A549 (cell line): ENCODE data around the gene JAM3. TPM values are rescaled to one million over a fixed set of nuclear protein-coding genes. Genes with fewer than 3 reads are reported as not detected.

ENCODE experiments used
- ATAC-seq, 2 experiments: fragments of 200-7000 bp in 1 of 2; fragments of >200 bp in 1 of 2; cut with Nextera tagmentation in 1 of 2; cut with Tn5 transposase in 1 of 2; 3 replicates each; pipeline versions ENCODE4 v1.8.0 to v1.9.1; 2018 to 2020; ENCODE audit warnings: mild to moderate bottlenecking in 1 of 2, moderate library complexity in 1 of 2
- CTCF ChIA-PET: fragments of 300-600 bp; sonication (Branson Sonifier 250); formaldehyde crosslinking; extraction: SDS; loops from one replicate; lab custom pipeline; 2021; ENCODE audit warnings: antibody characterized with exemption, inconsistent platforms; lab: Yijun Ruan, JAX
- POLR2A ChIA-PET: fragments of 350-600 bp; formaldehyde crosslinking; extraction: SDS; loops from one replicate; lab custom pipeline; 2021; ENCODE audit warnings: antibody characterized with exemption, inconsistent platforms; lab: Yijun Ruan, JAX
- DNase-seq, 2 experiments: peaks; one replicate each; pipeline versions ENCODE4 v3.0.0 to v3.0.0-alpha.2; 2011 to 2016; ENCODE audit warnings: low read depth in 1 of 2, low spot score in 1 of 2
- FAIRE-seq: peaks from 2 replicates; lab custom pipeline; 2011; peaks lifted over from hg19 to GRCh38; lab: Jason Lieb, UNC
- H3K27ac ChIP-seq, 2 experiments: fragments of >200 bp; sonication (Bioruptor Twin); formaldehyde crosslinking; 3 replicates each; pipeline ENCODE4 v1.5.1; 2016 to 2017
- H3K4me1 ChIP-seq: fragments of >200 bp; sonication (Bioruptor Twin); formaldehyde crosslinking; 3 replicates; pipeline ENCODE4 v1.6.1; 2016
- H3K4me2 ChIP-seq: fragments of >200 bp; sonication (Bioruptor Twin); formaldehyde crosslinking; 3 replicates; pipeline ENCODE4 v1.6.1; 2016
- H3K4me3 ChIP-seq: fragments of >200 bp; sonication (Bioruptor Twin); formaldehyde crosslinking; 3 replicates; pipeline ENCODE4 v1.5.1; 2016
- H3K9me3 ChIP-seq: fragments of >200 bp; sonication (Bioruptor Twin); formaldehyde crosslinking; 3 replicates; pipeline ENCODE4 v1.6.1; 2016
- CEBPB ChIP-seq, 2 experiments: fragments of >200 bp in 1 of 2; sonication (Bioruptor Twin) in 1 of 2; formaldehyde crosslinking in 1 of 2; IDR thresholded peaks; 2 replicates each; pipeline ENCODE4 v1.6.1; 2012 to 2016
- EHF ChIP-seq: fragments of 250-450 bp; sonication (Bioruptor Pico); IDR thresholded peaks from 2 replicates; pipeline ENCODE4 v1.5.0; 2020; ENCODE audit warnings: mild to moderate bottlenecking
- EHMT2 ChIP-seq: fragments of 200-600 bp; sonication (generic); IDR thresholded peaks from 2 replicates; pipeline ENCODE4 v1.6.1; 2016; ENCODE audit warnings: antibody characterized with exemption, low read depth, mild to moderate bottlenecking, moderate library complexity
- FOSB ChIP-seq: fragments of 250-450 bp; sonication (Bioruptor Pico); IDR thresholded peaks from 2 replicates; pipeline ENCODE4 v1.5.0; 2020; ENCODE audit warnings: mild to moderate bottlenecking, moderate library complexity
- FOXS1 ChIP-seq: fragments of 250-450 bp; sonication (Bioruptor Pico); IDR thresholded peaks from 2 replicates; pipeline ENCODE4 v1.5.0; 2020; ENCODE audit warnings: mild to moderate bottlenecking, moderate library complexity
- HDAC2 ChIP-seq: fragments of 200-600 bp; sonication (generic); IDR thresholded peaks from 2 replicates; pipeline ENCODE4 v1.6.1; 2016
- HMGXB4 ChIP-seq: fragments of 250-450 bp; sonication (Bioruptor Pico); IDR thresholded peaks from 2 replicates; pipeline ENCODE4 v1.5.0; 2021; ENCODE audit warnings: mild to moderate bottlenecking, moderate library complexity, borderline replicate concordance
- JUN ChIP-seq, 2 experiments: fragments of >200 bp; sonication (Bioruptor Twin); formaldehyde crosslinking; IDR thresholded peaks; 2 replicates in 1 of 2; 3 replicates in 1 of 2; pipeline ENCODE4 v1.6.1; 2016 to 2017
- JUNB ChIP-seq: fragments of >200 bp; sonication (Bioruptor Twin); formaldehyde crosslinking; IDR thresholded peaks from 2 replicates; pipeline ENCODE4 v1.6.1; 2016
- KDM1A ChIP-seq: fragments of 200-600 bp; sonication (generic); IDR thresholded peaks from 2 replicates; pipeline ENCODE4 v1.6.1; 2016; ENCODE audit warnings: low read depth, mild to moderate bottlenecking
- KDM5A ChIP-seq: fragments of 200-600 bp; sonication (generic); IDR thresholded peaks from 2 replicates; pipeline ENCODE4 v1.6.1; 2016; ENCODE audit warnings: antibody characterized with exemption, mild to moderate bottlenecking
- MAZ ChIP-seq: fragments of 150-350 bp; IDR thresholded peaks from 2 replicates; pipeline ENCODE4 v1.6.1; 2014; ENCODE audit warnings: antibody characterized with exemption, low read depth, low read length, borderline replicate concordance
- MYC ChIP-seq: IDR thresholded peaks from 2 replicates; pipeline ENCODE4 v1.6.1; 2012; ENCODE audit warnings: mild to moderate bottlenecking, inconsistent platforms, low read length, improper control_type of control experiment, borderline replicate concordance
- NPAS2 ChIP-seq: fragments of 250-450 bp; sonication (Bioruptor Pico); IDR thresholded peaks from 2 replicates; pipeline ENCODE4 v1.8.0; 2022; ENCODE audit warnings: mild to moderate bottlenecking, moderate library complexity, borderline replicate concordance
- PBX3 ChIP-seq: IDR thresholded peaks from 2 replicates; pipeline ENCODE4 v1.6.1; 2012
- POLR2A ChIP-seq: IDR thresholded peaks from 2 replicates; pipeline ENCODE4 v1.6.1; 2012; ENCODE audit warnings: mild to moderate bottlenecking, low read length
- POLR2AphosphoS2 ChIP-seq: conservative IDR thresholded peaks from 2 replicates; pipeline ENCODE4 v1.6.1; 2012; ENCODE audit warnings: low read length, improper control_type of control experiment, inconsistent platforms
- RARB ChIP-seq: fragments of 250-450 bp; sonication (Bioruptor Pico); IDR thresholded peaks from 2 replicates; pipeline ENCODE4 v1.8.0; 2021; ENCODE audit warnings: mild to moderate bottlenecking, moderate library complexity
- RCOR1 ChIP-seq: fragments of 150-350 bp; IDR thresholded peaks from 2 replicates; pipeline ENCODE4 v1.6.1; 2014; ENCODE audit warnings: antibody characterized with exemption, low read length, low read depth
- RNF2 ChIP-seq: fragments of 200-600 bp; sonication (generic); IDR thresholded peaks from 2 replicates; pipeline ENCODE4 v1.6.1; 2016; ENCODE audit warnings: low read depth, mild to moderate bottlenecking, antibody characterized with exemption, moderate library complexity, borderline replicate concordance
- SMC3 ChIP-seq: fragments of >200 bp; sonication (Bioruptor Twin); formaldehyde crosslinking; IDR thresholded peaks from 3 replicates; pipeline ENCODE4 v1.6.1; 2018; ENCODE audit warnings: inconsistent platforms
- TP53 ChIP-seq: fragments of 250-450 bp; sonication (Bioruptor Pico); IDR thresholded peaks from 2 replicates; pipeline ENCODE4 v1.5.0; 2021; ENCODE audit warnings: mild to moderate bottlenecking, moderate library complexity
- USF2 ChIP-seq: fragments of 450-650 bp; IDR thresholded peaks from 2 replicates; pipeline ENCODE4 v1.6.1; 2014; ENCODE audit warnings: antibody characterized with exemption
- WGBS: methylation state at CpG from one replicate; pipeline ENCODE4 v1.1.6; 2017; ENCODE audit errors: missing lambda C conversion rate; 5-methylcytosine and 5-hydroxymethylcytosine counted together
- polyA plus RNA-seq, 4 experiments: library from polyadenylated mRNA; depleted of rRNA in 3 of 4; stranded (reverse); fragments of >200 nt; fragmentation: RNase III in 1 of 4; extraction: RNeasy Plus Mini Kit Qiagen cat#74134 plus additional on column Dnase treatment in 1 of 4; gene quantifications; 2 replicates in 3 of 4; 3 replicates in 1 of 4; pipeline ENCODE4 v1.2.3, GENCODE V29; 2011 to 2017

Gene JAM3
- polyA plus RNA-seq, 2 of the 4 experiments (the other 2 are of a cell fraction), result 4.0 to 5.2 TPM

GRCh38 chr11:134022748-134023147 lies 46.1 kb upstream of the JAM3 start:
- CTCF ChIA-PET, result no interaction called here
- H3K4me3 ChIP-seq, result no peak overlapping the region
- no peak for FAIRE-seq

GRCh38 chr11:134024420-134025081 lies 44.3 kb upstream of the JAM3 start:
- ATAC-seq (no peak; a peak in 1 of 6 replicates), DNase-seq (no peak), FAIRE-seq (no peak)
- no peak overlapping the region for H3K4me3 ChIP-seq
- H3K9me3 ChIP-seq, result no peaks in the 10 kb centered on the region
- TF ChIP-seq KDM1A, result no peak
- no peak for TF ChIP-seq SMC3
- TF ChIP-seq MAZ, result no peak
- TF ChIP-seq CEBPB (IDR thresholded peaks at IDR 0.05), result no peak
- TF ChIP-seq RARB (CRISPR knock-in tag), result no peak
- no peak for TF ChIP-seq RNF2
- no peak for TF ChIP-seq EHMT2
- no peak for TF ChIP-seq KDM5A
- no peak for TF ChIP-seq HMGXB4 (CRISPR knock-in tag)
- no peak for TF ChIP-seq RCOR1
- no peak for TF ChIP-seq EHF (CRISPR knock-in tag)
- no peak for TF ChIP-seq NPAS2 (CRISPR knock-in tag)
- no peak for TF ChIP-seq HDAC2
- no peak overlapping the region for H3K27ac ChIP-seq
- ChIA-PET CTCF (interaction anchor here (1.7 kb wide), 1 partner anchor 26 kb away, joined by 5 read pairs; no protein-coding TSS in a partner anchor), POLR2A (no interaction called here)
- no peak overlapping the region for H3K4me2 ChIP-seq
- no peaks in the 10 kb centered on the region for H3K4me1 ChIP-seq
- 49% methylated on average over 4 of the region's 15 CpGs for WGBS

More at GRCh38 chr11:134022748-134023147, 46.1 kb upstream of the JAM3 start:
- ATAC-seq (no peak), DNase-seq (no peak)
- POLR2A ChIA-PET, result no interaction called here
- 49% methylated on average over 8 of the region's 9 CpGs for WGBS
- H3K9me3 ChIP-seq, result no peaks in the 10 kb centered on the region
- H3K4me1 ChIP-seq, result no peaks in the 10 kb centered on the region
- no peak overlapping the region for H3K27ac ChIP-seq
- no peak overlapping the region for H3K4me2 ChIP-seq
- TF ChIP-seq RCOR1 (no peak), FOSB (CRISPR knock-in tag) (no peak), CEBPB (IDR thresholded peaks at IDR 0.05) (no peak), SMC3 (no peak), USF2 (no peak), PBX3 (no peak), MYC (no peak), POLR2AphosphoS2 (no peak), KDM1A (no peak), JUN (IDR thresholded peaks at IDR 0.05) (no peak), MAZ (no peak), POLR2A (no peak), FOXS1 (no peak), RARB (CRISPR knock-in tag) (no peak)

- ChIA-PET CTCF (interaction anchor here (1.7 kb wide), 1 partner anchor 25 kb away, joined by 5 read pairs; no protein-coding TSS in a partner anchor), POLR2A (no interaction called here)
- H3K4me2 ChIP-seq, result no peak overlapping the region
These were observed 43.8 kb upstream of the JAM3 start for GRCh38 chr11:134025082-134025429.

More at GRCh38 chr11:134025082-134025429, 43.8 kb upstream of the JAM3 start:
- WGBS, result 21% methylated on average over 5 of the region's 12 CpGs
- DNase-seq, result no peak
- no peak for FAIRE-seq
- Histone ChIP-seq H3K27ac (no peak overlapping the region), H3K9me3 (no peaks in the 10 kb centered on the region), H3K4me3 (no peak overlapping the region), H3K4me1 (no peaks in the 10 kb centered on the region)
- no peak for TF ChIP-seq TP53 (CRISPR knock-in tag)
- no peak for TF ChIP-seq JUNB
- TF ChIP-seq POLR2A, result no peak
- no peak for ATAC-seq
